GM23248 (cell line): Measurements from ENCODE around the gene IGF2BP3. TPM values are rescaled to one million over a fixed set of nuclear protein-coding genes. Genes with fewer than 3 reads are reported as not detected.

Source experiments
- DNase-seq: peaks from one replicate; pipeline ENCODE4 v3.0.0-alpha.2; 2015
- H2AFZ ChIP-seq: fragments of 200-600 bp; sonication (generic); 2 replicates; pipeline ENCODE4 v1.6.1; 2016; ENCODE audit warnings: antibody characterized with exemption
- H3F3A ChIP-seq: fragments of 200-600 bp; sonication (generic); 2 replicates; pipeline ENCODE4 v1.6.1; 2016; ENCODE audit warnings: mild to moderate bottlenecking, antibody characterized with exemption, mixed run types; ENCODE audit not compliant: insufficient read depth
- H3K27ac ChIP-seq: fragments of 200-600 bp; sonication (generic); 2 replicates; pipeline ENCODE4 v1.5.1; 2016; ENCODE audit warnings: mild to moderate bottlenecking
- H3K27me3 ChIP-seq: fragments of 200-600 bp; sonication (generic); replicated peaks from 2 replicates; pipeline ENCODE4 v1.6.1; 2016; ENCODE audit warnings: mild to moderate bottlenecking; ENCODE audit not compliant: insufficient read depth
- H3K36me3 ChIP-seq: fragments of 200-600 bp; sonication (generic); 2 replicates; pipeline ENCODE4 v1.6.1; 2016; ENCODE audit warnings: low read depth, mild to moderate bottlenecking
- H3K4me1 ChIP-seq: fragments of 200-600 bp; sonication (generic); 2 replicates; pipeline ENCODE4 v1.6.1; 2016; ENCODE audit warnings: mild to moderate bottlenecking; ENCODE audit not compliant: insufficient read depth
- H3K4me2 ChIP-seq: fragments of 200-600 bp; sonication (generic); one replicate; pipeline ENCODE4 v1.6.1; 2016; ENCODE audit warnings: mild to moderate bottlenecking; ENCODE audit not compliant: unreplicated experiment
- H3K4me3 ChIP-seq: fragments of 200-600 bp; sonication (generic); 2 replicates; pipeline ENCODE4 v1.5.1; 2016; ENCODE audit warnings: mild to moderate bottlenecking
- H3K79me2 ChIP-seq: fragments of 200-600 bp; sonication (generic); 2 replicates; pipeline ENCODE4 v1.6.1; 2016; ENCODE audit warnings: mild to moderate bottlenecking; ENCODE audit not compliant: insufficient read depth
- H3K9ac ChIP-seq: fragments of 200-600 bp; sonication (generic); 2 replicates; pipeline ENCODE4 v1.6.1; 2016; ENCODE audit warnings: mild to moderate bottlenecking
- H3K9me2 ChIP-seq: fragments of 200-600 bp; sonication (generic); 2 replicates; pipeline ENCODE4 v1.6.1; 2016; ENCODE audit warnings: mixed run types, mild to moderate bottlenecking, moderate library complexity; ENCODE audit not compliant: insufficient read depth
- H3K9me3 ChIP-seq: fragments of 200-600 bp; sonication (generic); one replicate; pipeline ENCODE4 v1.6.1; 2017; ENCODE audit warnings: low read depth
- H4K20me1 ChIP-seq: fragments of 200-600 bp; sonication (generic); 2 replicates; pipeline ENCODE4 v1.6.0; 2016; ENCODE audit not compliant: insufficient read depth
- EZH2 ChIP-seq: fragments of 200-600 bp; sonication (generic); IDR thresholded peaks from 2 replicates; pipeline ENCODE4 v1.6.1; 2018; ENCODE audit warnings: antibody characterized with exemption, mild to moderate bottlenecking; ENCODE audit not compliant: insufficient read depth, poor library complexity, severe bottlenecking
- EZH2phosphoT487 ChIP-seq: fragments of 200-600 bp; sonication (generic); IDR thresholded peaks from 2 replicates; pipeline ENCODE4 v1.6.1; 2018; ENCODE audit warnings: antibody characterized with exemption, moderate library complexity, mild to moderate bottlenecking, low read depth; ENCODE audit not compliant: insufficient read depth
- WGBS, 2 experiments: methylation state at CpG; one replicate each; pipeline ENCODE4 v1.1.6; 2015 to 2017; ENCODE audit warnings: low lambda C conversion rate in 2 of 2, low coverage in 1 of 2; ENCODE audit errors: missing lambda C conversion rate in 2 of 2; 5-methylcytosine and 5-hydroxymethylcytosine counted together
- in situ Hi-C: fragments of 300-500 bp; cut with MboI; formaldehyde crosslinking; loops from 2 replicates; pipeline ENCODE4 v1.15.0; 2020
- polyA plus RNA-seq: library from polyadenylated mRNA; unstranded; fragments of >200 nt; fragmentation: Nextera tagmentation; extraction: Ambion mirVana; gene quantifications from 2 replicates; pipeline ENCODE4 v1.2.1, GENCODE V29; 2016
- total RNA-seq: library from RNA; depleted of rRNA; stranded (reverse); fragments of >200 nt; shearing (Covaris generic); gene quantifications from 2 replicates; pipeline ENCODE4 v1.2.3, GENCODE V29; 2014

IGF2BP3 gene
- total and polyA plus RNA-seq, 2 experiments from 2014 or later = 7.6 to 18.2 TPM

GRCh38 chr7:23473844-23474093 lies 3.5 kb upstream of the IGF2BP3 start:
- TF ChIP-seq EZH2 (no peak), EZH2phosphoT487 (no peak)
- H3K27me3 ChIP-seq = peaks cover 38% of the 10 kb centered on the region
- H3K79me2 ChIP-seq = peaks cover 8% of the 10 kb centered on the region
- no peaks in the 10 kb centered on the region for H3K9me3 ChIP-seq
- H3K4me2 ChIP-seq = peak overlapping the region; percentile 87
- H3K36me3 ChIP-seq = no peaks in the 10 kb centered on the region
- peaks cover 20% of the 10 kb centered on the region for H3F3A ChIP-seq
- WGBS, 2 experiments = 0 to 1% methylated on average over 11 to 21 of the region's 23 CpGs
- peak overlapping the region; percentile 82 for H3K4me3 ChIP-seq
- peaks cover 4% of the 10 kb centered on the region; the same call in 1 of the 2 replicates for H3K4me1 ChIP-seq
- H4K20me1 ChIP-seq = no peaks in the 10 kb centered on the region
- DNase-seq = no peak
- peak overlapping the region; percentile 71 for H3K9ac ChIP-seq
- no peak overlapping the region for H3K27ac ChIP-seq
- in situ Hi-C loops = no loop called here
- H2AFZ ChIP-seq = peak overlapping the region; percentile 88
- no peaks in the 10 kb centered on the region for H3K9me2 ChIP-seq

DNA sequence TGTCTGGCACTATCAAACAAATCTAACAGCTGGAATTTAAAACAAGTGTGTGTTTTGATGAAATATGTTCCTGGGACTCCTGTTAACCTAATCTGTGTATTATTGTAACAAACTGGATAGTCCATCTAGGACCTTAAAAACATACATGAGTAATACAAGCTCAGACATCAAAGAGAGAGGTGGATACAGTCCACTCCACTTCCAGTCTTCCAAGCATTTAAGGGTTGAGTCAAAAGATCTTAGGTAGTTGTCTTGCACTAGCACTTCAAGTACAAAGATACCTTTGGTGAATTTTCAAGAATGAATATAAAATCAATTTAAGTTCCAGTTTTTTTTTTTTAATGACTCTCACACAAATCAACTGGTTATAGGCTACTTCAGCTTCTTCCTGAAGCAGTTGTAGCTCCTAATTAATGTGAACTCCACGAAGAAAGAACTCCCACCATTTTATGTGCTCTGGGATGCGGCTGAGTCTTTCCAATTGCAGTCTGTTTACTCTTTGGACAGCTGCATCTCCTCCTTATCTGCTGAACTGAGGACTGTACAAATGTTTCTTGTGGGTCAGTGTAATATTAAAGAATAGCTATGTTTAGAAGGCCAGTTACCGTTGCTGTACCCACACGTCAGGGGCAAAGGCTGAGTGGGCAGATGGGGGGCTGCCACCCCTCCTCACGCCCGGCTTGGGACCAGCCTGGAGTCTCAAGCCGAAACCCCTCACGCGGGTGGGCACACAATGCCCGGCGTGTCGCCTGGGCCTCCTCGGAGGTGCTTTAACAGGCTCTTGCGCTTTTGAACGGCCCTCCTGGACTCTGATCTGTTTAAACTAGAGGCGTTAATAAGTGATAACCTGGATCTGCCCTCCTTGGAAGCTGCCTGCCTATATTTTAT lies 2.9 kb upstream of the IGF2BP3 start:
- no peaks in the 10 kb centered on the region for H3K9me3 ChIP-seq

GRCh38 chr7:23472556-23472955 lies 2.3 kb upstream of the IGF2BP3 start:
- Histone ChIP-seq H3K27ac (no peak overlapping the region), H3K79me2 (peaks cover 20% of the 10 kb centered on the region), H3K4me2 (no peak overlapping the region), H3K9me2 (no peaks in the 10 kb centered on the region), H3K27me3 (peaks cover 27% of the 10 kb centered on the region), H2AFZ (no peak overlapping the region), H3K4me1 (peaks cover 4% of the 10 kb centered on the region; the same call in 1 of the 2 replicates), H3K9me3 (no peaks in the 10 kb centered on the region), H3K9ac (no peak overlapping the region), H3K36me3 (no peaks in the 10 kb centered on the region), H3F3A (peaks cover 20% of the 10 kb centered on the region), H3K4me3 (no peak overlapping the region), H4K20me1 (no peaks in the 10 kb centered on the region)
- DNase-seq = no peak
- in situ Hi-C loops = no loop called here
- TF ChIP-seq EZH2 (no peak), EZH2phosphoT487 (no peak)

More for the DNA sequence above, 2.9 kb upstream of the IGF2BP3 start:
- peaks cover 4% of the 10 kb centered on the region; the same call in 1 of the 2 replicates for H3K4me1 ChIP-seq
- H3F3A ChIP-seq = peaks cover 20% of the 10 kb centered on the region
- peak overlapping the region; percentile 87 for H3K4me2 ChIP-seq
- H3K36me3 ChIP-seq = no peaks in the 10 kb centered on the region
- TF ChIP-seq EZH2 (no peak), EZH2phosphoT487 (no peak)
- no peak for DNase-seq
- peaks cover 14% of the 10 kb centered on the region for H3K79me2 ChIP-seq
- peak overlapping the region; percentile 82 for H3K4me3 ChIP-seq
- peak overlapping the region; percentile 71 for H3K9ac ChIP-seq
- H4K20me1 ChIP-seq = no peaks in the 10 kb centered on the region
- in situ Hi-C loops = no loop called here
- H2AFZ ChIP-seq = peak overlapping the region; percentile 88
- H3K27ac ChIP-seq = no peak overlapping the region
- H3K9me2 ChIP-seq = no peaks in the 10 kb centered on the region
- H3K27me3 ChIP-seq = peaks cover 32% of the 10 kb centered on the region
- WGBS, 2 experiments = 46 to 55% methylated on average over 15 to 16 of the region's 16 CpGs

DNA sequence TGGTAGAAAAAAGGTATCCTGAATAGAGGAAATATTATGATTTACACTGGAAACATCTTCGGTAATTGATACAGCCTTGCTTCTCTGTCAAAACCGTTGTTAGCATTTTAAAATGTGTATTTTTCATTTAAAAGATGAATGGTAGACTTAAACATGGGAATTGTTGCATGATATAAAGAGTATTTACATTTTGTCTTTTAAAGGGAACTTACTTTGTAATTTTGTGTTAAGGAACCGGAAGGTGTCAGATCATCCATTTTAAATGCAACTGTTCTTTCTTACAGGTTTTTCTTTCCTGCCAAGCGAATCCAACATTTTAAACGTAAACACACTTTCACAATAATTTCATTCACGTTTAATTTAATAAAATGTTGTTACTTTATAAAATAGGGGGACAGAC lies 1.8 kb upstream of the IGF2BP3 start:
- H4K20me1 ChIP-seq = no peaks in the 10 kb centered on the region
- TF ChIP-seq EZH2phosphoT487 (no peak), EZH2 (no peak)
- peaks cover 25% of the 10 kb centered on the region for H3K79me2 ChIP-seq
- no peak overlapping the region for H3K27ac ChIP-seq
- no peak overlapping the region; the same call in 1 of the 2 replicates for H3K4me3 ChIP-seq
- H3K9me2 ChIP-seq = no peaks in the 10 kb centered on the region
- H3K9ac ChIP-seq = no peak overlapping the region
- in situ Hi-C loops = no loop called here
- no peak for DNase-seq
- H3K4me2 ChIP-seq = peak overlapping the region; percentile 63
- peaks cover 24% of the 10 kb centered on the region for H3F3A ChIP-seq
- H3K9me3 ChIP-seq = no peaks in the 10 kb centered on the region
- H2AFZ ChIP-seq = no peak overlapping the region
- H3K36me3 ChIP-seq = no peaks in the 10 kb centered on the region
- 85 to 86% methylated on average over 6 of the region's 6 CpGs for WGBS, 2 experiments
- peaks cover 22% of the 10 kb centered on the region for H3K27me3 ChIP-seq
- peaks cover 8% of the 10 kb centered on the region for H3K4me1 ChIP-seq
